DOHH2 (cell line): ENCODE measurements around the gene GFM2.
A peak's percentile ranks its signal among the peaks of the same experiment; 100 is the strongest.

Source experiments
- H3F3A ChIP-seq: fragments of 200-600 bp; sonication (generic), shearing (Covaris generic); 2 replicates; pipeline ENCODE4 v1.6.0; 2016; ENCODE audit warnings: antibody characterized with exemption, mild to moderate bottlenecking; ENCODE audit not compliant: control insufficient read depth, insufficient read depth
- H3K27ac ChIP-seq: fragments of 200-600 bp; sonication (generic); 2 replicates; pipeline ENCODE4 v1.5.1; 2014; ENCODE audit warnings: low read depth, mild to moderate bottlenecking, low read length, moderate library complexity
- H3K27me3 ChIP-seq: fragments of 200-600 bp; sonication (generic); 2 replicates; pipeline ENCODE4 v1.6.1; 2014; ENCODE audit warnings: mild to moderate bottlenecking, low read length, mixed read lengths; ENCODE audit not compliant: control insufficient read depth
- H3K36me3 ChIP-seq: fragments of 200-600 bp; sonication (generic); 2 replicates; pipeline ENCODE4 v1.6.1; 2014; ENCODE audit warnings: mild to moderate bottlenecking, low read length, moderate library complexity, mixed read lengths; ENCODE audit not compliant: control insufficient read depth
- H3K4me1 ChIP-seq: fragments of 200-600 bp; sonication (generic); 2 replicates; pipeline ENCODE4 v1.6.1; 2014; ENCODE audit warnings: mild to moderate bottlenecking, low read length, mixed read lengths; ENCODE audit not compliant: control insufficient read depth
- H3K4me2 ChIP-seq: fragments of 200-600 bp; sonication (generic); 2 replicates; pipeline ENCODE4 v1.6.0; 2014; ENCODE audit warnings: mild to moderate bottlenecking, low read length, moderate library complexity
- H3K4me3 ChIP-seq: fragments of 200-600 bp; sonication (generic); 2 replicates; pipeline ENCODE4 v1.5.1; 2014; ENCODE audit warnings: mild to moderate bottlenecking, low read length, mixed read lengths
- H3K79me2 ChIP-seq: fragments of 200-600 bp; sonication (generic); 2 replicates; pipeline ENCODE4 v1.6.1; 2014; ENCODE audit warnings: mild to moderate bottlenecking, low read length, mixed read lengths; ENCODE audit not compliant: control insufficient read depth
- H3K9me2 ChIP-seq: fragments of 200-600 bp; sonication (generic); replicated peaks from 2 replicates; pipeline ENCODE4 v1.6.1; 2014; ENCODE audit warnings: mild to moderate bottlenecking, low read length, mixed read lengths; ENCODE audit not compliant: control insufficient read depth
- H3K9me3 ChIP-seq: fragments of 200-600 bp; sonication (generic); 2 replicates; pipeline ENCODE4 v1.6.1; 2014; ENCODE audit warnings: antibody characterized with exemption, low read length, mixed read lengths; ENCODE audit not compliant: control insufficient read depth, insufficient read depth
- H4K20me1 ChIP-seq: fragments of 200-600 bp; sonication (generic); 2 replicates; pipeline ENCODE4 v1.6.0; 2014; ENCODE audit warnings: low read depth, mild to moderate bottlenecking, antibody characterized with exemption, low read length, moderate library complexity; ENCODE audit not compliant: control insufficient read depth, insufficient read depth
- CTCF ChIP-seq: fragments of 200-600 bp; sonication (generic); IDR thresholded peaks from one replicate; pipeline ENCODE4 v1.5.1; 2014; ENCODE audit warnings: antibody characterized with exemption, mild to moderate bottlenecking, low read depth, low read length; ENCODE audit not compliant: poor library complexity, severe bottlenecking
- EZH2phosphoT487 ChIP-seq: fragments of 200-600 bp; sonication (generic); IDR thresholded peaks from 2 replicates; pipeline ENCODE4 v1.6.1; 2017; ENCODE audit warnings: borderline replicate concordance, mild to moderate bottlenecking, antibody characterized with exemption, low read length, moderate library complexity, mixed read lengths

Gene GFM2

DNA sequence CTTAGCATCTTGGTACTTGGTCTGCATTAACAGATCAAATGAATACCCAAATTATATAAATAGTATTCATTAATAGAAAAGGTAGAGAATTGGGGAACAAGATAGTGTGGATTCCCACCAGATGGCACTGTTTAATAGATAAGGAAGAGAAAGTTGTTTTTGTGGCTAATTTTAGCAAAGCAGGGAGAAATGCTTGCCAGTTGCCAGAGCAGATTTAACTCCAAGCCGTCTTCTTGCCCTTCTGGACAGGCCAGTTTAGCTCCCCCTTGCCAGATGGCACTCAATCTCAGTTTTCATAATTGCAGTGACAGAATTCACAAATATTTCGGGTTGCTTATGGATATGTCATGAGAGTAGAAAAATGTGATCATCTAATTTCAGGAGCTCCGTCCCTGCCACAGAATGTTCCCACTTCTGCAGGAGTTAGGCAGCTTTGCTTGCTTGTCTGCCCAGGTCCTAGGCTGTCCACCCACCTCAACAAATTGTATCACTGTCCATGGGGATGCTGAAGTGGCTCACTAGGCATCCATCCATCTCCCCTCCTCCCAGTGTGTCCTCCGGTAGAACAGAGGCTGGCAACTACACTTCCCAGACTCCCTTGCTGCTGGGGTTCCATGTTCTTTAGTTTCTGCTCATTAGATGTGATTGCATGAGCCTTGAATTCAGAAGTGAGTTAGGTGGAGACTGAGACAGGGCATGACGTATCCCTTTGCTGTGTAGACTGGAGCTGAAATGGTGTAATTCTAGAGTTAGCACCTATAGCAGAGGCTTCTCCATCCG lies 93.7 kb downstream of the GFM2 start:
- Histone ChIP-seq H3K9me3 (peaks cover 15% of the 10 kb centered on the region; the same call in 1 of the 2 replicates), H3K27ac (no peak overlapping the region), H3K27me3 (peaks cover 3% of the 10 kb centered on the region; the same call in 1 of the 2 replicates), H3K36me3 (no peaks in the 10 kb centered on the region), H3K79me2 (no peaks in the 10 kb centered on the region), H3K4me3 (no peak overlapping the region), H4K20me1 (no peaks in the 10 kb centered on the region), H3K4me1 (no peaks in the 10 kb centered on the region), H3K4me2 (no peak overlapping the region), H3K9me2 (no peaks in the 10 kb centered on the region), H3F3A (no peaks in the 10 kb centered on the region)
- no peak for TF ChIP-seq EZH2phosphoT487
- peak; percentile 31 for TF ChIP-seq CTCF

DNA sequence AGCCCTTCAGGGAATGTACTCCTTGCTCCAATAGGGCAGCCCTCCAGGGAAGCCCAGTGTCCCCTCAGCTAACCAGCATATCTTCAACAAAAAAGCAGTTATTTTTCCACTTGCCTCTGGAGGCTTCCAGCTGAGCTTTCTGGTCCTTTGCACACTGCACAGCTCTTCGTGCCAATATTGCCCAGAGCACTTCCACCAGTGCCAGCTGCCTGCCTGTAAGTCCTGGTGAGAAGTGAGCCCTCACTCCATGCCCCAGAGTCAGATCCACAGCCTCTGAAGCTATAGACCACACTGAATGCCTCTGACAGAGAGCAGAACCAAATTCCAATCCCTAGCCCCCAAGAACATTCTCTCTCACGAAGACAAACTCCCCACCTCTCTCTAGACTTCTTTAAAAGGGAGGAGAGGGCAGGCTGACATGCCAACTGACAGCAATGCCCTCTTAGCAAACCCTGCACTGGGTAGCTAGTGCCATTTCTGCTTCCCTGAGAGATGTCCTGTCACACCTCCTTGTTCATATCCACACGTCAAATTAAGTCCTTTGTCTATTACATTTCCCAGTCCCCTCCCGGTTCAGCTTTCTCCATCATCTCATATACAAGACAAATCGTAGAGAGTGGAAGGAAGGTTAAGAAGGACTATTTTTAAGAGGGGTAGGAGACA lies 94.6 kb downstream of the GFM2 start:
- no peaks in the 10 kb centered on the region for H3K4me1 ChIP-seq
- H3K27ac ChIP-seq, result no peak overlapping the region
- TF ChIP-seq EZH2phosphoT487 (no peak), CTCF (no peak)
- no peaks in the 10 kb centered on the region for H3K36me3 ChIP-seq
- H3K79me2 ChIP-seq, result no peaks in the 10 kb centered on the region
- peaks cover 3% of the 10 kb centered on the region; the same call in 1 of the 2 replicates for H3K27me3 ChIP-seq
- peaks cover 15% of the 10 kb centered on the region; the same call in 1 of the 2 replicates for H3K9me3 ChIP-seq
- no peak overlapping the region for H3K4me3 ChIP-seq
- H3F3A ChIP-seq, result no peaks in the 10 kb centered on the region
- H3K4me2 ChIP-seq, result no peak overlapping the region
- H3K9me2 ChIP-seq, result no peaks in the 10 kb centered on the region
- no peaks in the 10 kb centered on the region for H4K20me1 ChIP-seq
